GM10266 (cell line): ENCODE data around the gene NDUFAF4.

Source experiments
- DNase-seq: peaks from one replicate; pipeline ENCODE4 v3.0.0; 2012; ENCODE audit errors: extremely low spot score
- CTCF ChIP-seq: IDR thresholded peaks from 2 replicates; pipeline ENCODE4 v1.5.1; 2012; ENCODE audit warnings: mild to moderate bottlenecking, low read depth; ENCODE audit not compliant: control insufficient read depth, insufficient read depth; ENCODE audit errors: missing control alignments

The NDUFAF4 gene

GRCh38 chr6:96907498-96907897 is 9.8 kb upstream of the NDUFAF4 start:
- DNase-seq: no peak
- no peak for TF ChIP-seq CTCF

- DNase-seq: no peak
- no peak for TF ChIP-seq CTCF
Measured at GRCh38 chr6:96900873-96901272, 3.2 kb upstream of the NDUFAF4 start.

DNA sequence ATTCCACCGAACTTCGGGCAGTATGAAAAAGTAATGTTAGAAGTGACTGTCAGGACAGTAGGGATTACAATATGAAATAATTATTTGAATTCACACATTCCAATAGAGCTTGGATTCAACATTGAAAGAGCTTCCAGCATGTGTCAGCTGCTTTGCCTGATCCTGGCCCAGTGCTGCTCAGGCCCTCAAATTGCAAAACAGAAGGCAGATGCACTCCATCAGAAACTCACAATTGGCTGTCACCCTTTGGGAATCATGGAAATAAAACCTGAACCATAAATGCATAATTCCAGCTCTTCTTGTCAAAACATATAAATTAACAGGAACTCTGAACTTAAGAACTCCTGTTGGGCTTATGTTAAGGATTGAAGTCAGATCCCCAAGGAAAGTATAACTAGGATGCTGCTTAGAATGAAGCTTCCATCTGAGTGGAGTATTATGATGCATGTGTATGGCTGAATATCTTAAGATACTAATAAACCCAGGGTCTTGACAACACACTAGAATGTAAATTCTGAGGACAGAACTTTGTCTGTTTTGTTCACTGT is 1.8 kb upstream of the NDUFAF4 start:
- DNase-seq: no peak
- no peak for TF ChIP-seq CTCF

- no peak for DNase-seq
- TF ChIP-seq CTCF: peak; percentile 18
Measured at GRCh38 chr6:96899019-96899418, 1.3 kb upstream of the NDUFAF4 start.

DNA sequence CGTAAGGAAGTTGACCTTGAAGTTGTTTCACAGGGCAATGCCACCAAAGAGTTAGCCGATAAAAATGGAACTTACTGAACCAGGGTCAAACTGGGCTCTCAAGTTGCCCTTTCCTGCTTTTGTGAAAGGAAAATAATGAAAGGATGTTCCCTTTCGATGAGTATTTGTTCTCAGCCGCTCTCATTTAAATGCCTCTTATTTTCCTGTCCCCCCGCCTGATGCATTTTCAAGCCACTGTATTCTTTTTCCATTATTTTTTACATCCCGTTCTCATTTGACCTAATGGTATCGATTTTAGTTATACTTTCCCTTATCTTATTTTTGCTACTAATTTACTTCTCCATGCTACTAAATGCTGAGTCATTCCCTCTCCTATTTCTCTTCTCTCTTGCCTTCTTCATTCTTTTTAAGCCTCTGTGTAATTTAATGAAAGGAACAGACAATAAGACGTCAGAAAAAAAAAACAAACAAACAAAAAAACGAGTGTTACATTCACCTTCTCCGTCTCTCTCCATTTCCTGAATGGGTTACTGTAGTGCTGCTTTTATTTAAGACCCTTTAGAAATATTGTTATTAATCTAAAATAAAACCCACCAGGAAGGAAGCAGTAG is 655 bp upstream of the NDUFAF4 start:
- TF ChIP-seq CTCF: no peak
- DNase-seq: no peak

- no peak for DNase-seq
- no peak for TF ChIP-seq CTCF
Measured at GRCh38 chr6:96889146-96889545, 8.5 kb downstream of the NDUFAF4 start.

GRCh38 chr6:96888745-96889144 is 8.9 kb downstream of the NDUFAF4 start:
- DNase-seq: no peak
- no peak for TF ChIP-seq CTCF
